GM12878 (cell line): ENCODE measurements around the gene TAGLN3.

Source experiments
- CREB1 ChIP-seq: IDR thresholded peaks from 2 replicates; pipeline ENCODE4 v1.6.1; 2012; ENCODE audit warnings: low read depth, mild to moderate bottlenecking, inconsistent platforms
- HCFC1 ChIP-seq: fragments of 150-350 bp; IDR thresholded peaks from 2 replicates; pipeline ENCODE4 v1.6.1; 2014; ENCODE audit warnings: low read length
- RFX5 ChIP-seq: IDR thresholded peaks from 2 replicates; pipeline ENCODE4 v1.6.1; 2011; ENCODE audit warnings: low read depth, low read length, improper control_type of control experiment
- SIN3A ChIP-seq: IDR thresholded peaks from 2 replicates; pipeline ENCODE4 v1.6.1; 2012; ENCODE audit warnings: low read depth, low read length, improper control_type of control experiment
- TCF7 ChIP-seq: IDR thresholded peaks from 2 replicates; pipeline ENCODE4 v1.6.1; 2014; ENCODE audit warnings: antibody characterized with exemption, borderline replicate concordance
- TF ChIP-seq, protein P1 (sequence below): IDR thresholded peaks from 2 replicates; pipeline ENCODE4 v1.6.1; 2012; ENCODE audit warnings: low read depth, low read length, improper control_type of control experiment
- TF ChIP-seq, protein P2 (sequence below), 3 experiments: IDR thresholded peaks in 2 of 3; conservative IDR thresholded peaks in 1 of 3; 2 replicates each; pipeline ENCODE4 v1.5.1; 2011; ENCODE audit warnings: low read depth in 3 of 3, low read length in 3 of 3, mild to moderate bottlenecking in 3 of 3, control low read depth in 2 of 3, moderate library complexity in 2 of 3, inconsistent platforms in 1 of 3, mixed read lengths in 1 of 3; ENCODE audit not compliant: control insufficient read depth in 2 of 3, insufficient read depth in 1 of 3; ENCODE audit errors: extremely low read depth in 1 of 3
- TF ChIP-seq, protein P3 (sequence below): IDR thresholded peaks from 2 replicates; pipeline ENCODE4 v1.6.1; 2012; ENCODE audit warnings: low read depth, low read length, improper control_type of control experiment

DNA sequence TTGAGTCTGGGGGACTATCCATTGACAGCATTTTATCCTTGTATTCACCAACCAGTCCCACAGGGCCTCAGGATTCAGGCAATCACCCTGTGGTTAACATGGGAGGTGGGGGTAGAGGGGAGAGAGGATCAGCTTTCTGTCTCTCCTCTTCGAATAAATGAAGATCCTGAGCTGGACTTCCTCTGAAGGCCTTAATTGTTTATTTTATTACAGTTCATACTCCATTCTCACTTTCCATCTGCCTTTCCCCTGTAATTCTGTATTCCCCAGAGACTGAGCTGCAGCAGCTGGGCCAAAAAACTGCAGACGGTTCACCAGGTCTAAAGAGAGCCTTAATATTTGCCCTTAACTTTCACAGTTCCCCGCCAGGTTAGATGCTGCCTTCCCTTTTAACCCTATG, 11.9 kb downstream of the TAGLN3 start:
- TF ChIP-seq, protein P1, sequence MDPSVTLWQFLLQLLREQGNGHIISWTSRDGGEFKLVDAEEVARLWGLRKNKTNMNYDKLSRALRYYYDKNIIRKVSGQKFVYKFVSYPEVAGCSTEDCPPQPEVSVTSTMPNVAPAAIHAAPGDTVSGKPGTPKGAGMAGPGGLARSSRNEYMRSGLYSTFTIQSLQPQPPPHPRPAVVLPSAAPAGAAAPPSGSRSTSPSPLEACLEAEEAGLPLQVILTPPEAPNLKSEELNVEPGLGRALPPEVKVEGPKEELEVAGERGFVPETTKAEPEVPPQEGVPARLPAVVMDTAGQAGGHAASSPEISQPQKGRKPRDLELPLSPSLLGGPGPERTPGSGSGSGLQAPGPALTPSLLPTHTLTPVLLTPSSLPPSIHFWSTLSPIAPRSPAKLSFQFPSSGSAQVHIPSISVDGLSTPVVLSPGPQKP, result no peak
- TF ChIP-seq TCF7 (no peak), CREB1 (no peak), HCFC1 (no peak), SIN3A (no peak), RFX5 (no peak)
- TF ChIP-seq, protein P2, sequence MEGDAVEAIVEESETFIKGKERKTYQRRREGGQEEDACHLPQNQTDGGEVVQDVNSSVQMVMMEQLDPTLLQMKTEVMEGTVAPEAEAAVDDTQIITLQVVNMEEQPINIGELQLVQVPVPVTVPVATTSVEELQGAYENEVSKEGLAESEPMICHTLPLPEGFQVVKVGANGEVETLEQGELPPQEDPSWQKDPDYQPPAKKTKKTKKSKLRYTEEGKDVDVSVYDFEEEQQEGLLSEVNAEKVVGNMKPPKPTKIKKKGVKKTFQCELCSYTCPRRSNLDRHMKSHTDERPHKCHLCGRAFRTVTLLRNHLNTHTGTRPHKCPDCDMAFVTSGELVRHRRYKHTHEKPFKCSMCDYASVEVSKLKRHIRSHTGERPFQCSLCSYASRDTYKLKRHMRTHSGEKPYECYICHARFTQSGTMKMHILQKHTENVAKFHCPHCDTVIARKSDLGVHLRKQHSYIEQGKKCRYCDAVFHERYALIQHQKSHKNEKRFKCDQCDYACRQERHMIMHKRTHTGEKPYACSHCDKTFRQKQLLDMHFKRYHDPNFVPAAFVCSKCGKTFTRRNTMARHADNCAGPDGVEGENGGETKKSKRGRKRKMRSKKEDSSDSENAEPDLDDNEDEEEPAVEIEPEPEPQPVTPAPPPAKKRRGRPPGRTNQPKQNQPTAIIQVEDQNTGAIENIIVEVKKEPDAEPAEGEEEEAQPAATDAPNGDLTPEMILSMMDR (IDR thresholded peaks at IDR 0.05 in 2 of 3, conservative IDR thresholded peaks at IDR 0.05 in 1 of 3; ENCODE audit: control insufficient read depth in 2 of 3, extremely low read depth in 1 of 3, insufficient read depth in 1 of 3, low read depth in 3 of 3, low read length in 3 of 3), result no peak
- TF ChIP-seq, protein P3, sequence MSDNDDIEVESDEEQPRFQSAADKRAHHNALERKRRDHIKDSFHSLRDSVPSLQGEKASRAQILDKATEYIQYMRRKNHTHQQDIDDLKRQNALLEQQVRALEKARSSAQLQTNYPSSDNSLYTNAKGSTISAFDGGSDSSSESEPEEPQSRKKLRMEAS, result no peak
